Thyroid gland (tissue), 4 donors: ENCODE measurements around the gene SDSL. TPM values are rescaled to one million over a fixed set of nuclear protein-coding genes. Genes with fewer than 3 reads are reported as not detected.

Source experiments
- DNase-seq, 2 donors: peaks; one replicate each; pipeline ENCODE4 v3.0.0-alpha.2; 2019
- H3K27ac ChIP-seq, 3 donors: fragments of 200-600 bp; sonication (generic); 1 replicate in 2 of 3; 2 replicates in 1 of 3; pipeline ENCODE4 v1.5.1; 2016 to 2019; ENCODE audit warnings: mild to moderate bottlenecking in 1 of 3, moderate library complexity in 1 of 3
- H3K27me3 ChIP-seq: fragments of 200-600 bp; sonication (generic); one replicate; pipeline ENCODE4 v1.5.1; 2019
- H3K36me3 ChIP-seq, 2 donors: fragments of 200-600 bp; sonication (generic); one replicate each; pipeline ENCODE4 v1.5.1; 2016 to 2019
- H3K4me1 ChIP-seq, 2 donors: fragments of 200-600 bp; sonication (generic); one replicate each; pipeline ENCODE4 v1.5.1; 2017 to 2019
- H3K4me3 ChIP-seq, 3 donors: fragments of 200-600 bp; sonication (generic); replicated peaks in 1 of 3; 1 replicate in 2 of 3; 2 replicates in 1 of 3; pipeline ENCODE4 v1.5.1; 2016; ENCODE audit warnings: mild to moderate bottlenecking in 1 of 3
- H3K9me3 ChIP-seq: fragments of 200-600 bp; sonication (generic); one replicate; pipeline ENCODE4 v1.5.1; 2017
- POLR2A ChIP-seq, 2 donors: fragments of 450-650 bp; IDR thresholded peaks; one replicate each; pipeline ENCODE4 v1.6.1; 2017; ENCODE audit warnings: antibody characterized with exemption in 2 of 2, mild to moderate bottlenecking in 2 of 2, moderate library complexity in 1 of 2
- WGBS, 2 donors: methylation state at CpG; one replicate each; pipeline ENCODE4 v1.1.5; 2017; 5-methylcytosine and 5-hydroxymethylcytosine counted together
- intact Hi-C: fragments of 100-400 bp; cut with DNase I; formaldehyde crosslinking; loops from one replicate; pipeline ENCODE4 v1.15.1; 2023
- total RNA-seq, 4 donors: library from RNA; depleted of rRNA; stranded (reverse); fragments of >200 nt; gene quantifications; one replicate each; pipeline ENCODE4 v1.2.3, GENCODE V29; 2016
- TF ChIP-seq, protein P1 (sequence below), 6 experiments: fragments of 200-600 bp in 3 of 6; fragments of 450-650 bp in 3 of 6; sonication (generic) in 3 of 6; IDR thresholded peaks; one replicate each; pipeline ENCODE4 v1.5.1; 2016 to 2019; ENCODE audit warnings: antibody characterized with exemption in 6 of 6, mild to moderate bottlenecking in 2 of 6, inconsistent platforms in 1 of 6, moderate library complexity in 1 of 6

SDSL gene
- total RNA-seq, 4 donors from 2014 or later: 13.6 to 42.2 (median 27.5) TPM

DNA sequence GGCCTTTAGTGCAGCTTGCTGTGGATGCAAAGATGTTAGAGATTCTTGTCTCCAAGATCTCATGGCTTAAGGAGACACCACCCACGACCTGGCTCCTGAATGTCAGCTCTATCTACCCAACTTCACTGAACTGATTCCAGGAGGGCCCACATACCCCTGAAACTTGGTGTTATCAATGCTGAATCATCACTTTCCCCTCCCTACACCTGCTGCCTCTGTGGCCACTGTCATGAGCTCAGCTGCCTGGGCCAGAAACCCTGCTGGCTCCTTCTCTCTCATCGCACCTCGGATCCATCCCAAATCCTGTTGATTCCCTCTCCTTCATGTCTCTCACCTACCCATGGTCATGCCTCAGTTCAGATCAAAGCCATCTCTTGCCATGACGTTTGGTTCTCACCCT is 64.5 kb downstream of the SDSL start:
- Histone ChIP-seq H3K9me3 (no peaks in the 10 kb centered on the region), H3K4me3 (no peak overlapping the region), H3K36me3 (no peaks in the 10 kb centered on the region), H3K27me3 (no peaks in the 10 kb centered on the region), H3K4me1 (no peaks in the 10 kb centered on the region), H3K27ac (no peak overlapping the region)
- no peak for DNase-seq
- WGBS, 2 donors: 19 to 24% methylated on average over 4 of the region's 4 CpGs
- intact Hi-C loops: no loop called here
- TF ChIP-seq, protein P1, sequence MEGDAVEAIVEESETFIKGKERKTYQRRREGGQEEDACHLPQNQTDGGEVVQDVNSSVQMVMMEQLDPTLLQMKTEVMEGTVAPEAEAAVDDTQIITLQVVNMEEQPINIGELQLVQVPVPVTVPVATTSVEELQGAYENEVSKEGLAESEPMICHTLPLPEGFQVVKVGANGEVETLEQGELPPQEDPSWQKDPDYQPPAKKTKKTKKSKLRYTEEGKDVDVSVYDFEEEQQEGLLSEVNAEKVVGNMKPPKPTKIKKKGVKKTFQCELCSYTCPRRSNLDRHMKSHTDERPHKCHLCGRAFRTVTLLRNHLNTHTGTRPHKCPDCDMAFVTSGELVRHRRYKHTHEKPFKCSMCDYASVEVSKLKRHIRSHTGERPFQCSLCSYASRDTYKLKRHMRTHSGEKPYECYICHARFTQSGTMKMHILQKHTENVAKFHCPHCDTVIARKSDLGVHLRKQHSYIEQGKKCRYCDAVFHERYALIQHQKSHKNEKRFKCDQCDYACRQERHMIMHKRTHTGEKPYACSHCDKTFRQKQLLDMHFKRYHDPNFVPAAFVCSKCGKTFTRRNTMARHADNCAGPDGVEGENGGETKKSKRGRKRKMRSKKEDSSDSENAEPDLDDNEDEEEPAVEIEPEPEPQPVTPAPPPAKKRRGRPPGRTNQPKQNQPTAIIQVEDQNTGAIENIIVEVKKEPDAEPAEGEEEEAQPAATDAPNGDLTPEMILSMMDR (IDR thresholded peaks at IDR 0.05): no peak
- TF ChIP-seq POLR2A (IDR thresholded peaks at IDR 0.05): no peak

Other genes with a start within 250 kb of the SDSL start
- 10 to 100 TPM; 59.9 to 79.3 (median 68.8) TPM for gene DDX54, start 236.9 kb upstream of the SDSL start, total RNA-seq
- gene RITA1, start 236.7 kb upstream of the SDSL start, total RNA-seq: 10 to 100 TPM; 26.6 to 39.6 (median 32.8) TPM
- gene TPCN1, start 200.9 kb upstream of the SDSL start, total RNA-seq: 100 to 1,000 TPM in 2 of 4 donors, 10 to 100 TPM in 2; 58.3 to 135 (median 109) TPM
- gene SLC8B1, start 87.3 kb upstream of the SDSL start, total RNA-seq: 10 to 100 TPM; 23.3 to 50.5 (median 30.7) TPM
- gene PLBD2, start 63.8 kb upstream of the SDSL start, total RNA-seq: 10 to 100 TPM; 21.0 to 51.5 (median 44.3) TPM
- 1 to 10 TPM in 1 of 4 donors, under 1 TPM in 1, not detected in 2; 0.33 to 1.4 TPM for gene SDS, start 18.5 kb upstream of the SDSL start, total RNA-seq
- gene LHX5, start 49.5 kb downstream of the SDSL start, total RNA-seq: under 1 TPM in 1 of 4 donors, not detected in 3; 0.13 TPM